Right cardiac atrium (tissue), 5 donors: ENCODE measurements around the gene DDX47. TPM values are rescaled to one million over a fixed set of nuclear protein-coding genes. Genes with fewer than 3 reads are reported as not detected.

Experiments
- ATAC-seq, 2 donors: fragments of 200-7000 bp; cut with Tn5 transposase; one replicate each; pipeline versions ENCODE4 v1.8.0 to v1.9.1; 2020; ENCODE audit warnings: moderate library complexity in 2 of 2, mild to moderate bottlenecking in 1 of 2
- DNase-seq, 3 donors: peaks; one replicate each; pipeline ENCODE4 v3.0.0-alpha.2; 2020
- H3K27ac ChIP-seq: one replicate; pipeline ENCODE4 v1.5.1; 2013; ENCODE audit warnings: mild to moderate bottlenecking, low read length, control low read depth, moderate library complexity
- H3K27me3 ChIP-seq: one replicate; pipeline ENCODE4 v1.6.1; 2013; ENCODE audit not compliant: control insufficient read depth, insufficient read depth
- H3K4me1 ChIP-seq: one replicate; pipeline ENCODE4 v1.6.1; 2013; ENCODE audit warnings: low read length; ENCODE audit not compliant: control insufficient read depth, insufficient read depth
- H3K4me3 ChIP-seq: one replicate; pipeline ENCODE4 v1.5.1; 2013; ENCODE audit warnings: low read length, control low read depth
- H3K9me3 ChIP-seq: one replicate; pipeline ENCODE4 v1.6.1; 2013; ENCODE audit warnings: low read length; ENCODE audit not compliant: control insufficient read depth
- WGBS: extraction: QIAGEN DNeasy Blood & Tissue Kit; methylation state at CpG from one replicate; pipeline ENCODE4 v1.1.7; 2013; 5-methylcytosine and 5-hydroxymethylcytosine counted together
- intact Hi-C, 4 donors: fragments of 100-400 bp; cut with DNase I; formaldehyde crosslinking; loops; one replicate each; pipeline versions ENCODE4 v1.11.0 to v1.14.0; 2022 to 2023
- long read RNA-seq, 4 donors: library from polyadenylated mRNA; unstranded; transcript quantifications; one replicate each; pipeline ENCODE4 v2.0.0, GENCODE V29; 2020 to 2021
- polyA plus RNA-seq: library from polyadenylated mRNA; stranded (reverse); fragments of 200-250 nt; gene quantifications from one replicate; pipeline ENCODE4 v1.2.3, GENCODE V29; 2013
- total RNA-seq, 4 donors: library from RNA; stranded (reverse); fragmentation: NEBNext Ultra II Directional; extraction: Animal tissue kit (Norgen Biotek cat#: 25700); gene quantifications; one replicate each; pipeline ENCODE4 v1.2.1, GENCODE V29; 2021
- donor health status: healthy with polysubstance abuse.
- donor health status: DM: no; HTN: yes; CAD: no.
- donor health status: DM: no; HTN: no; CAD: no.
- donor health status: DM: no; HTN: yes; CAD: no; lungs with severe emphysema.
- donor health status: DM: yes; HTN: yes; CAD: no.

The DDX47 gene
- total RNA-seq, result 10 to 100 TPM; 31.9 to 33.3 (median 32.6) TPM
- 23.0 TPM for polyA plus RNA-seq
- long read RNA-seq, donor 1, transcript DDX47-202 (12 exons, 1,817 nt), result major isoform, 41 of 44 reads
- long read RNA-seq, donor 1, partial matches to known transcripts, result 1 of 44 reads
- long read RNA-seq, donor 1, other reads (novel, unspliced or antisense), result 0 of 44 reads
- long read RNA-seq, donor 2, transcript DDX47-202 (12 exons, 1,817 nt), result major isoform, 18 of 19 reads
- long read RNA-seq, donor 2, partial matches to known transcripts, result 1 of 19 reads
- long read RNA-seq, donor 2, other reads (novel, unspliced or antisense), result 0 of 19 reads
- long read RNA-seq, donor 3, transcript DDX47-202 (12 exons, 1,817 nt), result major isoform, 123 of 134 reads
- long read RNA-seq, donor 3, partial matches to known transcripts, result 5 of 134 reads
- long read RNA-seq, donor 3, other reads (novel, unspliced or antisense), result 1 of 134 reads
- long read RNA-seq, donor 4, transcript DDX47-202 (12 exons, 1,817 nt), result major isoform, 14 of 16 reads
- long read RNA-seq, donor 4, partial matches to known transcripts, result 1 of 16 reads
- long read RNA-seq, donor 4, other reads (novel, unspliced or antisense), result 0 of 16 reads

DNA sequence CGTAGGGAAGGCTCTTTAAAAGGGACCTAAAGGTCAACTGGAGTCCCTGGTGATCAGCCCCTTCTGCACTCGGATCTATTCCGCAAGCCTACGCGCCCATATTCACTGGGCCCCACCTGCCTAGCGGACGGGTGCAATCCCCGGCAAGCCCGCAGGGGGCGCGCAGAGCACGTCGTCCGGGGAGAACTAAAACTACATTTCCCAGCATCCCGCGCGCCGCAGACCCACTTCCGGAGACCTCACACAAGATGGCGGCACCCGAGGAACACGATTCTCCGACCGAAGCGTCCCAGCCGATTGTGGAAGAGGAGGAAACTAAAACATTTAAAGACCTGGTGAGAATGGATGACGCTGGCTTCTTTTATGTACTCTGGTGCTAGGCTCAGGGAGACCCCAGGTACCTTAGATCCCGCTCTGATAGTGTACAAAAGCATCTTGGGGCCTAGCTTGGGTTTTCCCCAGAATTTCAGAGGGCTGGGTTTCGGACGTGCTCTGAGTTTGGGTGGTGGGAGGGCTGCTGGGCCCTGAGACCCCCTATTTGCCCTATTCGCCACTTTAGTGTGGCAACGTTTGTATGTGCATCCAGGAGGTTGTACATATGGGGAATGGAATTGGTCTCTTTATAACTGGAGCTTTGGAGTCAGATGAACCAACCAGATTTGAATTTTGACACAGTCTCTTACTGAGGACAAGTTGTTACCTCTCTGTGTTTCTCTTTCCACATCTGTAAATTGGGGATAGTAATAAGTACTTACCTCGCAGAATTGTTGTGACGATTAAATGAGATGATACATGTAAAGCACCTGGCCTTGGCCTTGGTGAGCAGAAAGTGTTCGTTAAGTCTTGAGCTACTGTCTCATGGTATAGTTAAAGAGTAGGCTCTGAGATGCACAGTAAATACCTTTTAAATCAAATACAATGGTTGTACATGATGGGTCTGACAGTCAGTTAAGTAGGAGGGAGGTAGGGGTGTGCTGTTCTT is at the start of gene DDX47:
Gene DDX47, plus strand, starts transcription at position 227 of the 982 bp plus-strand sequence. Its CDS starts 22 bp downstream, at position 249.
- H3K27me3 ChIP-seq, result no peaks in the 10 kb centered on the region
- peak; percentile 94 to 95 for ATAC-seq
- no peaks in the 10 kb centered on the region for H3K4me1 ChIP-seq
- peak within 1 kb of the TSS; percentile 83 for H3K4me3 ChIP-seq
- DNase-seq, result peak; percentile 96 to 99 (median 98)
- peak within 1 kb of the TSS; percentile 3 for H3K27ac ChIP-seq
- 3% methylated on average over 35 of the region's 35 CpGs for WGBS
- intact Hi-C loops, result no loop called here
- H3K9me3 ChIP-seq, result no peaks in the 10 kb centered on the region

GRCh38 chr12:12764824-12765223 is 48.3 kb upstream of the DDX47 start:
- Histone ChIP-seq H3K27ac (no peak overlapping the region), H3K4me1 (no peaks in the 10 kb centered on the region), H3K9me3 (no peaks in the 10 kb centered on the region), H3K27me3 (no peaks in the 10 kb centered on the region), H3K4me3 (no peak overlapping the region)
- ATAC-seq, result no peak
- no peak for DNase-seq
- intact Hi-C loops, result no loop called here

DNA sequence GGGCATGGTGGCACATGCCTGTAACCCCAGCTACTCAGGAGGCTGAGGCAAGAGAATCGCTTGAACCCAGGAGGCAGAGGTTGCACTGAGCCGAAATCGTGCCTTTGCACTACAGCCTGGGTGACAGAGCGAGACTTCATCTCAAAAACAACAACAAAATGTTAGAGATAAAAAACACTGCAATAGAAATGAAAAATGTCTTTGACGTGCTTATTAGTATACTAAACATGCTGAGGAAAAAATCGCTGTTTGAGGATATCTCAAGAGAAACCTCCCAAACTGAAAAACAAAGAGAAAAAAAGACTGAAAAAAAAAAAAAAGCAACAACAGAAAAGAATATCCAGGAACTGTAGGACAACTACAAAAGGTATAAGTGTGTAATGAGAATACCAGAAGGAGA is 42.9 kb upstream of the DDX47 start:
- DNase-seq (no peak), ATAC-seq (no peak)
- Histone ChIP-seq H3K27me3 (no peaks in the 10 kb centered on the region), H3K4me3 (no peak overlapping the region), H3K4me1 (no peaks in the 10 kb centered on the region), H3K27ac (no peak overlapping the region), H3K9me3 (no peaks in the 10 kb centered on the region)
- intact Hi-C loops, result no loop called here
- 98% methylated on average over 6 of the region's 6 CpGs for WGBS

DNA sequence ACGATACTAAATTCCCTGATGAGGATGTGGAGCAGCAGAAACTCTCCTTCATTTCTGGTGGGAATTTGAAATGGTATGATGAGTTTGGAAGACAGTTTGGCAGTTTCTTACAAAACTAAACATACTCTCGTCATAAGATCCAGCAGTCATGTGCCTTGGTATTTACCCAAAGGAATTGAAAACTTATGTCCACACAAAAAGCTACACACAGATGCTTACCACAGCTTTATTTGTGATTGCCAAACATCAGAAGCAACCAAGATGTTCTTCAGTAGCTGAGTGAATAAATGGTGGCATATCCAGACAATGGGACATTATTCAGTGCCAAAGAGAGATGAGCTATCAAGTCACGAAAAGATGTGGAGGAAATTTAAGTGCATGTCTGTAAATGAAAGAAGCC is 38.4 kb upstream of the DDX47 start:
- Histone ChIP-seq H3K4me3 (no peak overlapping the region), H3K4me1 (no peaks in the 10 kb centered on the region), H3K27me3 (no peaks in the 10 kb centered on the region), H3K9me3 (no peaks in the 10 kb centered on the region), H3K27ac (no peak overlapping the region)
- ATAC-seq (no peak), DNase-seq (no peak)
- 87% methylated on average over 3 of the region's 3 CpGs for WGBS
- intact Hi-C loops, result no loop called here

- 65% methylated on average over 5 of the region's 5 CpGs for WGBS
- Histone ChIP-seq H3K4me3 (no peak overlapping the region), H3K27me3 (no peaks in the 10 kb centered on the region), H3K4me1 (no peaks in the 10 kb centered on the region), H3K9me3 (no peaks in the 10 kb centered on the region), H3K27ac (no peak overlapping the region)
- ATAC-seq, result peak in 1 of 2 donors; percentile 80
- intact Hi-C loops, result no loop called here
- no peak for DNase-seq
These were observed 36.9 kb upstream of the DDX47 start for GRCh38 chr12:12776261-12776660.

DNA sequence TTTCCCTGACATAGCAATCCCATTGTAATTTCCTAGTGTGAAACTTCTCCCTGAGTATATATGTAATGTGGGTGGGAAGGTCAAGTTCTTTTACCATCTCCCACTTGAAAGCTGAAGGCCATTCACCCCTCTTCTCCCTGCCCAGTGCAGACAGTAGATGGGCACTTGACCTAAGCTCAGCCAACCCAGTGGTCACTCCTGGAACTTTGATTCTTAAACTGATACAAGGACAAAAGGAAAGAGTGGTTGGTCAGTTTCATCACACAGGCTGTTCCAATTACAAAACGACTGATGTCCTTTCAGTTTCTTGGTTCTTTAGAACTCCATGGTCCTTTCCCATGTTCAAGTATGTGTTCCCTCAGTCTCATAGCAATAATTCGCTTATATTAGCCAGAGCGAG is 36.1 kb upstream of the DDX47 start:
- 87% methylated on average over 3 of the region's 3 CpGs for WGBS
- intact Hi-C loops, result no loop called here

GRCh38 chr12:12779007-12779406 is 34.1 kb upstream of the DDX47 start:
- DNase-seq (no peak), ATAC-seq (no peak)
- 97% methylated on average over 2 of the region's 2 CpGs for WGBS
- intact Hi-C loops, result no loop called here
- H3K4me1 ChIP-seq, result no peaks in the 10 kb centered on the region
- H3K9me3 ChIP-seq, result no peaks in the 10 kb centered on the region
- H3K27ac ChIP-seq, result no peak overlapping the region
- H3K27me3 ChIP-seq, result no peaks in the 10 kb centered on the region
- H3K4me3 ChIP-seq, result no peak overlapping the region

More for the DNA sequence above, 36.1 kb upstream of the DDX47 start:
- H3K9me3 ChIP-seq, result no peaks in the 10 kb centered on the region
- DNase-seq, result no peak
- H3K4me1 ChIP-seq, result no peaks in the 10 kb centered on the region
- ATAC-seq, result no peak
- no peaks in the 10 kb centered on the region for H3K27me3 ChIP-seq
- H3K27ac ChIP-seq, result no peak overlapping the region
- no peak overlapping the region for H3K4me3 ChIP-seq

GRCh38 chr12:12779529-12779928 is 33.6 kb upstream of the DDX47 start:
- Histone ChIP-seq H3K9me3 (no peaks in the 10 kb centered on the region), H3K4me3 (no peak overlapping the region), H3K4me1 (peaks cover under 1% of the 10 kb centered on the region), H3K27ac (no peak overlapping the region), H3K27me3 (no peaks in the 10 kb centered on the region)
- intact Hi-C loops, result no loop called here
- 25% methylated on average over 3 of the region's 3 CpGs for WGBS
- ATAC-seq (peak in 1 of 2 donors; percentile 30), DNase-seq (no peak)

DNA sequence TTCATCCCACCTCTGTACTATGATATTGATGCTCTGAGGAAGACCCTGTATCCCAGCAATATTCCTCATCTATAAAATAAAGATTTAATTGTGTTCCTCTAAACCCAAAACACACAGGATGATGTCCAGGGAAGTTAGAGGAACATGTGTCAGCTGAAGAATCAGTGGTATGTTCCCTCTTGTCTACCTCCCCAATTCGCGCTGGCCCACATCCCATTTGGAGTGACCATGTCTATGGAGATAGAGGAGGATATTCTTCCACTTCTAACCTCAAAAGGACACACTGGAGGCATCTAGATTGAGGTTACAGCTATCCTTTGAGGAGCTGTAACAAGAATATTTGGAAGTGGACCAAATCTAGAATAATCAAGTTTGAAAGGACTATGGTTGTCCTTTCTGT is 29.0 kb upstream of the DDX47 start:
- peaks cover 9% of the 10 kb centered on the region for H3K4me1 ChIP-seq
- H3K4me3 ChIP-seq, result no peak overlapping the region
- intact Hi-C loops, result loop anchor here in 1 of 4 donors (10.0 kb wide), 1 partner anchor 59 kb away; no protein-coding TSS in a partner anchor

GRCh38 chr12:12784911-12785814 is 28.0 kb upstream of the DDX47 start, which contains the start of gene APOLD1:
APOLD1 (plus strand) TSS chr12:12785659; CDS start chr12:12785692, 33 bp downstream.
- H3K27ac ChIP-seq, result peak within 1 kb of the TSS; percentile 90
- H3K27me3 ChIP-seq, result no peaks in the 10 kb centered on the region
- intact Hi-C loops, result loop anchor here in 1 of 4 donors (10.0 kb wide), 1 partner anchor 60 kb away; no protein-coding TSS in a partner anchor
- ATAC-seq (peak; percentile 36 to 81), DNase-seq (peak; percentile 69 to 72 (median 70))
- H3K4me3 ChIP-seq, result peak within 1 kb of the TSS; percentile 58
- H3K4me1 ChIP-seq, result peaks cover 9% of the 10 kb centered on the region
- no peaks in the 10 kb centered on the region for H3K9me3 ChIP-seq
- WGBS, result 48% methylated on average over 14 of the region's 14 CpGs

More for the DNA sequence above, 29.0 kb upstream of the DDX47 start:
- 99% methylated on average over 2 of the region's 2 CpGs for WGBS
- ATAC-seq, result no peak
- H3K27ac ChIP-seq, result no peak overlapping the region
- no peak for DNase-seq
- no peaks in the 10 kb centered on the region for H3K9me3 ChIP-seq
- H3K27me3 ChIP-seq, result no peaks in the 10 kb centered on the region
